IMR-90 (cell line): ENCODE data around the gene TMEM141. TPM values are rescaled to one million over a fixed set of nuclear protein-coding genes. Genes with fewer than 3 reads are reported as not detected.

ENCODE experiments used
- ATAC-seq: fragments of 200-7000 bp; cut with Tn5 transposase; 2 replicates; pipeline ENCODE4 v1.9.1; 2020; ENCODE audit warnings: low read depth, mild to moderate bottlenecking, moderate library complexity
- BruUV-seq: library from RNA; stranded (reverse); fragments of 400-500 nt; replicated peaks from 2 replicates; lab custom pipeline; 2021; lab: Mats Ljungman, UMichigan
- CTCF ChIA-PET: fragments of 300-600 bp; formaldehyde crosslinking; extraction: SDS; loops from one replicate; lab custom pipeline; 2021; ENCODE audit warnings: antibody characterized with exemption; lab: Yijun Ruan, JAX
- POLR2A ChIA-PET: fragments of 300-600 bp; sonication (Branson Sonifier 250); formaldehyde crosslinking; loops from one replicate; lab custom pipeline; 2022; ENCODE audit warnings: antibody characterized with exemption; ENCODE audit not compliant: unreplicated experiment; lab: Charles Lee
- DNase-seq: peaks from one replicate; pipeline ENCODE4 v3.0.0; 2013
- H2AFZ ChIP-seq: replicated peaks from 2 replicates; pipeline ENCODE3; 2013; ENCODE audit warnings: low read length, mild to moderate bottlenecking; ENCODE audit not compliant: poor library complexity
- H2AK5ac ChIP-seq: 2 replicates; pipeline ENCODE4 v1.6.1; 2013; ENCODE audit warnings: low read depth, low read length, inconsistent platforms
- H2AK9ac ChIP-seq: replicated peaks from 2 replicates; pipeline ENCODE3; 2013; ENCODE audit warnings: mild to moderate bottlenecking, low read depth, low read length, moderate library complexity; ENCODE audit not compliant: poor library complexity
- H2BK120ac ChIP-seq: 2 replicates; pipeline ENCODE4 v1.6.1; 2013; ENCODE audit warnings: low read depth, low read length, inconsistent platforms
- H2BK15ac ChIP-seq: 3 replicates; pipeline ENCODE4 v1.6.1; 2013; ENCODE audit warnings: low read depth, low read length, inconsistent platforms
- H2BK20ac ChIP-seq: 2 replicates; pipeline ENCODE4 v1.6.1; 2013; ENCODE audit warnings: low read depth, mild to moderate bottlenecking, inconsistent platforms, low read length, moderate library complexity
- H2BK5ac ChIP-seq: 2 replicates; pipeline ENCODE4 v1.6.1; 2013; ENCODE audit warnings: mild to moderate bottlenecking, low read depth, low read length, inconsistent platforms; ENCODE audit not compliant: poor library complexity, severe bottlenecking
- H3K14ac ChIP-seq: replicated peaks from 2 replicates; pipeline ENCODE4 v1.6.1; 2013; ENCODE audit warnings: low read depth, low read length, inconsistent platforms
- H3K18ac ChIP-seq: 2 replicates; pipeline ENCODE4 v1.6.1; 2013; ENCODE audit warnings: low read depth, low read length, control low read depth
- H3K23ac ChIP-seq: 2 replicates; pipeline ENCODE4 v1.6.1; 2013; ENCODE audit warnings: low read depth, low read length, inconsistent platforms
- H3K27ac ChIP-seq: 2 replicates; pipeline ENCODE4 v1.5.1; 2013; ENCODE audit warnings: mild to moderate bottlenecking, control low read depth, low read length; ENCODE audit not compliant: insufficient read depth
- H3K27me3 ChIP-seq: 2 replicates; pipeline ENCODE4 v1.6.1; 2013; ENCODE audit warnings: low read length; ENCODE audit not compliant: control insufficient read depth, insufficient read depth
- H3K36me3 ChIP-seq: 2 replicates; pipeline ENCODE4 v1.6.1; 2013; ENCODE audit warnings: low read length, mixed read lengths; ENCODE audit not compliant: control insufficient read depth, insufficient read depth
- H3K4ac ChIP-seq: 2 replicates; pipeline ENCODE4 v1.6.1; 2013; ENCODE audit warnings: low read depth, low read length, inconsistent platforms
- H3K4me1 ChIP-seq: 2 replicates; pipeline ENCODE4 v1.6.1; 2013; ENCODE audit warnings: low read length, mixed read lengths; ENCODE audit not compliant: control insufficient read depth, insufficient read depth
- H3K4me2 ChIP-seq: 2 replicates; pipeline ENCODE4 v1.6.1; 2013; ENCODE audit warnings: low read depth, mild to moderate bottlenecking, control low read depth, low read length, moderate library complexity
- H3K4me3 ChIP-seq: 2 replicates; pipeline ENCODE4 v1.5.1; 2013; ENCODE audit warnings: low read depth, mild to moderate bottlenecking, control low read depth, low read length, moderate library complexity; ENCODE audit not compliant: insufficient read depth
- H3K56ac ChIP-seq: 2 replicates; pipeline ENCODE4 v1.6.1; 2013; ENCODE audit warnings: low read length, inconsistent platforms; ENCODE audit not compliant: insufficient read depth; ENCODE audit errors: extremely low read depth
- H3K79me1 ChIP-seq, 2 experiments: 2 replicates each; pipeline ENCODE4 v1.6.1; 2013; ENCODE audit warnings: low read length in 2 of 2, inconsistent platforms in 1 of 2, low read depth in 1 of 2
- H3K9ac ChIP-seq: 2 replicates; pipeline ENCODE4 v1.6.1; 2013; ENCODE audit warnings: low read depth, low read length, control low read depth
- H3K9me1 ChIP-seq: 2 replicates; pipeline ENCODE4 v1.6.1; 2013; ENCODE audit warnings: low read length, inconsistent platforms; ENCODE audit not compliant: insufficient read depth
- H3K9me3 ChIP-seq: 2 replicates; pipeline ENCODE4 v1.6.1; 2013; ENCODE audit warnings: low read length; ENCODE audit not compliant: control insufficient read depth, insufficient read depth
- H4K20me1 ChIP-seq: 2 replicates; pipeline ENCODE4 v1.6.1; 2013; ENCODE audit warnings: low read length, inconsistent platforms; ENCODE audit not compliant: insufficient read depth
- H4K5ac ChIP-seq: 2 replicates; pipeline ENCODE4 v1.6.1; 2013; ENCODE audit warnings: mild to moderate bottlenecking, low read depth, low read length, control low read depth
- H4K8ac ChIP-seq, 2 experiments: 2 replicates each; pipeline ENCODE4 v1.6.1; 2013; ENCODE audit warnings: low read depth in 2 of 2, low read length in 2 of 2, control low read depth in 1 of 2, inconsistent platforms in 1 of 2
- H4K91ac ChIP-seq: 2 replicates; pipeline ENCODE4 v1.6.1; 2013; ENCODE audit warnings: low read depth, low read length, inconsistent platforms; ENCODE audit not compliant: insufficient read depth
- FOS ChIP-seq: fragments of 150-350 bp; IDR thresholded peaks from 2 replicates; pipeline ENCODE4 v1.6.1; 2016; ENCODE audit warnings: low read depth, low read length
- RCOR1 ChIP-seq: IDR thresholded peaks from 2 replicates; pipeline ENCODE4 v1.6.1; 2012; ENCODE audit warnings: mild to moderate bottlenecking, low read length, improper control_type of control experiment; ENCODE audit not compliant: insufficient replicate concordance
- WGBS, 2 experiments: methylation state at CpG; one replicate each; pipeline versions ENCODE4 v1.1.5 to v1.1.7; 2013; ENCODE audit warnings: missing lambda C conversion rate in 2 of 2; ENCODE audit not compliant: insufficient read length in 1 of 2; ENCODE audit errors: extremely low coverage in 2 of 2; 5-methylcytosine and 5-hydroxymethylcytosine counted together
- dilution Hi-C: fragments of 300-500 bp; cut with HindIII; formaldehyde crosslinking; loops from one replicate; pipeline ENCODE4 v1.14.3; 2018; ENCODE audit warnings: low sequenced_read_pairs; ENCODE audit not compliant: unreplicated experiment
- in situ Hi-C: fragments of 300-500 bp; cut with MboI; formaldehyde crosslinking; loops from 3 replicates; pipeline ENCODE4 v1.14.3; 2019; ENCODE audit warnings: low sequenced_read_pairs, inconsistent platforms, mixed read lengths
- intact Hi-C: fragments of 100-400 bp; cut with micrococcal nuclease; formaldehyde crosslinking; loops from 2 replicates; pipeline ENCODE4 v1.10.0; 2022
- polyA plus RNA-seq, 3 experiments: library from polyadenylated mRNA; depleted of rRNA; stranded (reverse); fragments of >200 nt; gene quantifications; 2 replicates each; pipeline ENCODE4 v1.2.3, GENCODE V29; 2012; ENCODE audit warnings: low replicate concordance in 1 of 3
- total RNA-seq: library from RNA; depleted of rRNA; stranded (reverse); fragments of >200 nt; gene quantifications from 2 replicates; pipeline ENCODE4 v1.2.3, GENCODE V29; 2012

TMEM141 gene
- total and polyA plus RNA-seq, 2 of the 4 experiments (the other 2 are of a cell fraction): 39.1 to 77.8 TPM

DNA sequence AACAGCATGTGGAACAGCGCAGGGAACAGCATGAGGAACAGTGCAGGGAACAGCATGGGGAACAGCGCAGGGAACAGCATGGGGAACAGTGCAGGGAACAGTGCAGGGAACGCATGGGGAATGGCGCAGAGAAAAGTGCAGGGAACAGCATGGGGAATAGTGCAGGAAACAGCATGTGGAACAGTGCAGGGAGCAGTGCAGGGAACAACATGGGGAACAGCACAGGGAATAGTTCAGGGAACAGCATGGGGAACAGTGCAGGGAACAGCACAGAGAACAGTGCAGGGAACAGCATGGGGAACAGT is 35.1 kb upstream of the TMEM141 start:
- H2BK15ac ChIP-seq: no peak overlapping the region
- H4K91ac ChIP-seq: no peak overlapping the region
- H2BK5ac ChIP-seq: no peak overlapping the region
- no peak overlapping the region for H4K8ac ChIP-seq
- intact Hi-C loops: no loop called here
- H3K27me3 ChIP-seq: peaks cover 6% of the 10 kb centered on the region
- H3K18ac ChIP-seq: no peak overlapping the region
- ATAC-seq (no peak), DNase-seq (no peak)
- POLR2A ChIA-PET: no interaction called here
- no peak overlapping the region for H2AK5ac ChIP-seq
- no peaks in the 10 kb centered on the region for H3K9me1 ChIP-seq
- no peak overlapping the region for H3K9ac ChIP-seq
- no peaks in the 10 kb centered on the region for H3K4me1 ChIP-seq
- in situ Hi-C loops: no loop called here
- H3K27ac ChIP-seq: no peak overlapping the region
- no peaks in the 10 kb centered on the region for H3K36me3 ChIP-seq
- H3K56ac ChIP-seq: no peak overlapping the region
- no peak overlapping the region for H2BK20ac ChIP-seq
- no peak overlapping the region for H2BK120ac ChIP-seq
- CTCF ChIA-PET: no interaction called here
- BruUV-seq: no TSS peak
- no peaks in the 10 kb centered on the region for H4K20me1 ChIP-seq
- H3K9me3 ChIP-seq: peaks cover 16% of the 10 kb centered on the region
- TF ChIP-seq FOS (no peak), RCOR1 (peak; percentile 89)
- no peak overlapping the region for H3K23ac ChIP-seq
- no peaks in the 10 kb centered on the region for H3K79me1 ChIP-seq
- H3K4me3 ChIP-seq: no peak overlapping the region
- no peak overlapping the region for H2AFZ ChIP-seq
- H3K4me2 ChIP-seq: no peak overlapping the region
- dilution Hi-C loops: no loop called here
- H3K4ac ChIP-seq: no peak overlapping the region
- H4K5ac ChIP-seq: no peak overlapping the region
- 100% methylated on average over 3 of the region's 4 CpGs; no CpG with 5 or more reads in 1 of the 2 experiments for WGBS, 2 experiments
- H2AK9ac ChIP-seq: no peak overlapping the region
- no peak overlapping the region for H3K14ac ChIP-seq
